ENCODE results near the gene IDH3A. TPM values are rescaled to one million over a fixed set of nuclear protein-coding genes. Genes with fewer than 3 reads are reported as not detected.

IDH3A gene
- total RNA-seq, 1 donor from 2014 or later: 40.0 TPM

Other genes with a start within 250 kb of the IDH3A start
- 67.1 TPM for gene TBC1D2B, start 71.7 kb upstream of the IDH3A start, total RNA-seq
- gene SH2D7, start 56.8 kb upstream of the IDH3A start, total RNA-seq: not detected
- gene CIB2, start 17.9 kb upstream of the IDH3A start, total RNA-seq: 8.7 TPM
- gene ACSBG1, start 85.2 kb downstream of the IDH3A start, total RNA-seq: 23.6 TPM
- 26.8 TPM for gene DNAJA4, start 115.2 kb downstream of the IDH3A start, total RNA-seq
- gene SKIC8, start 150.2 kb downstream of the IDH3A start, total RNA-seq: 53.2 TPM
- 9.0 TPM for gene CRABP1, start 191.0 kb downstream of the IDH3A start, total RNA-seq

Data from skin of body (tissue), 1 donor.